Ishikawa (cell line): ENCODE data around the gene EFEMP1.

Source experiments
- CEBPB ChIP-seq: IDR thresholded peaks from 2 replicates; pipeline ENCODE4 v1.6.1; 2012
- CREB1 ChIP-seq: IDR thresholded peaks from 2 replicates; pipeline ENCODE4 v1.6.1; 2012; ENCODE audit warnings: low read depth
- EGR1 ChIP-seq: IDR thresholded peaks from 2 replicates; pipeline ENCODE4 v1.6.1; 2012
- EP300 ChIP-seq: IDR thresholded peaks from 2 replicates; pipeline ENCODE4 v1.6.1; 2012; ENCODE audit warnings: borderline replicate concordance
- FOXM1 ChIP-seq: IDR thresholded peaks from 2 replicates; pipeline ENCODE4 v1.6.1; 2012; ENCODE audit warnings: low read depth, borderline replicate concordance
- NFIC ChIP-seq: IDR thresholded peaks from 2 replicates; pipeline ENCODE4 v1.6.1; 2012
- RAD21 ChIP-seq: IDR thresholded peaks from 2 replicates; pipeline ENCODE4 v1.6.1; 2012; ENCODE audit warnings: low read depth
- TAF1 ChIP-seq: IDR thresholded peaks from 2 replicates; pipeline ENCODE4 v1.6.1; 2012; ENCODE audit warnings: low read depth, mild to moderate bottlenecking
- TCF12 ChIP-seq: IDR thresholded peaks from 2 replicates; pipeline ENCODE4 v1.6.1; 2012; ENCODE audit warnings: low read depth
- TEAD4 ChIP-seq: IDR thresholded peaks from 2 replicates; pipeline ENCODE4 v1.6.1; 2012
- USF1 ChIP-seq: IDR thresholded peaks from 2 replicates; pipeline ENCODE4 v1.6.1; 2012
- YY1 ChIP-seq: IDR thresholded peaks from 2 replicates; pipeline ENCODE4 v1.6.1; 2012; ENCODE audit warnings: low read depth
- ZBTB7A ChIP-seq: IDR thresholded peaks from 2 replicates; pipeline ENCODE4 v1.6.1; 2012; ENCODE audit warnings: low read depth
- TF ChIP-seq, protein P1 (sequence below): IDR thresholded peaks from 2 replicates; pipeline ENCODE4 v1.6.1; 2012
- TF ChIP-seq, protein P2 (sequence below): IDR thresholded peaks from 2 replicates; pipeline ENCODE4 v1.6.1; 2012; ENCODE audit warnings: low read depth, mild to moderate bottlenecking

Gene EFEMP1

DNA sequence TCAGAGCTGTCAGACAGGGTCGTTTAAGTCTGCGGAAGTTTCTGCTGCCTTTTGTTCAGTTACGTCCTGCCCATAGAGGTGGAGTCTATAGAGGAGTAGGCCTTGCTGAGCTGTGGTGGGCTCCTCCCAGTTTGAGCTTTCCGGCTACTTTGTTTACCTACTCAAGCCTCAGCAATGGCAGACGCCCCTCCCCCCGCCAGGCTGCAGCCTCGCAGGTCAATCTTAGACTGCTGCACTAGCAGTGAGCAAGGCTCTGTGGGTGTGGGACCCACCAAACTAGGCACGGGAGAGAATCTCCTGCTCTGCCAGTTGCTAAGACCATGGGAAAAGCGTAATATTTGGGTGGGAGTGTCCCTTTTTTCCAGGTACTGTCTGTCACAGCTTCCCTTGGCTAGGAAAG, 86.5 kb downstream of the EFEMP1 start:
- TF ChIP-seq EGR1 (no peak), CREB1 (no peak), TCF12 (no peak), EP300 (no peak), USF1 (no peak), TEAD4 (no peak), CEBPB (no peak), YY1 (no peak), TAF1 (no peak), ZBTB7A (no peak), NFIC (no peak), RAD21 (no peak), FOXM1 (no peak)
- TF ChIP-seq, protein P1, sequence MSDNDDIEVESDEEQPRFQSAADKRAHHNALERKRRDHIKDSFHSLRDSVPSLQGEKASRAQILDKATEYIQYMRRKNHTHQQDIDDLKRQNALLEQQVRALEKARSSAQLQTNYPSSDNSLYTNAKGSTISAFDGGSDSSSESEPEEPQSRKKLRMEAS, result no peak
- TF ChIP-seq, protein P2, sequence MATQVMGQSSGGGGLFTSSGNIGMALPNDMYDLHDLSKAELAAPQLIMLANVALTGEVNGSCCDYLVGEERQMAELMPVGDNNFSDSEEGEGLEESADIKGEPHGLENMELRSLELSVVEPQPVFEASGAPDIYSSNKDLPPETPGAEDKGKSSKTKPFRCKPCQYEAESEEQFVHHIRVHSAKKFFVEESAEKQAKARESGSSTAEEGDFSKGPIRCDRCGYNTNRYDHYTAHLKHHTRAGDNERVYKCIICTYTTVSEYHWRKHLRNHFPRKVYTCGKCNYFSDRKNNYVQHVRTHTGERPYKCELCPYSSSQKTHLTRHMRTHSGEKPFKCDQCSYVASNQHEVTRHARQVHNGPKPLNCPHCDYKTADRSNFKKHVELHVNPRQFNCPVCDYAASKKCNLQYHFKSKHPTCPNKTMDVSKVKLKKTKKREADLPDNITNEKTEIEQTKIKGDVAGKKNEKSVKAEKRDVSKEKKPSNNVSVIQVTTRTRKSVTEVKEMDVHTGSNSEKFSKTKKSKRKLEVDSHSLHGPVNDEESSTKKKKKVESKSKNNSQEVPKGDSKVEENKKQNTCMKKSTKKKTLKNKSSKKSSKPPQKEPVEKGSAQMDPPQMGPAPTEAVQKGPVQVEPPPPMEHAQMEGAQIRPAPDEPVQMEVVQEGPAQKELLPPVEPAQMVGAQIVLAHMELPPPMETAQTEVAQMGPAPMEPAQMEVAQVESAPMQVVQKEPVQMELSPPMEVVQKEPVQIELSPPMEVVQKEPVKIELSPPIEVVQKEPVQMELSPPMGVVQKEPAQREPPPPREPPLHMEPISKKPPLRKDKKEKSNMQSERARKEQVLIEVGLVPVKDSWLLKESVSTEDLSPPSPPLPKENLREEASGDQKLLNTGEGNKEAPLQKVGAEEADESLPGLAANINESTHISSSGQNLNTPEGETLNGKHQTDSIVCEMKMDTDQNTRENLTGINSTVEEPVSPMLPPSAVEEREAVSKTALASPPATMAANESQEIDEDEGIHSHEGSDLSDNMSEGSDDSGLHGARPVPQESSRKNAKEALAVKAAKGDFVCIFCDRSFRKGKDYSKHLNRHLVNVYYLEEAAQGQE, result no peak

GRCh38 chr2:55827855-55828254, 95.7 kb downstream of the EFEMP1 start:
- TF ChIP-seq CEBPB, result no peak
- TF ChIP-seq, protein P2, result no peak
- no peak for TF ChIP-seq YY1
- TF ChIP-seq TAF1, result no peak
- TF ChIP-seq EP300, result no peak
- TF ChIP-seq TCF12, result no peak
- TF ChIP-seq, protein P1, result no peak
- TF ChIP-seq CREB1, result no peak
- TF ChIP-seq RAD21, result no peak

DNA sequence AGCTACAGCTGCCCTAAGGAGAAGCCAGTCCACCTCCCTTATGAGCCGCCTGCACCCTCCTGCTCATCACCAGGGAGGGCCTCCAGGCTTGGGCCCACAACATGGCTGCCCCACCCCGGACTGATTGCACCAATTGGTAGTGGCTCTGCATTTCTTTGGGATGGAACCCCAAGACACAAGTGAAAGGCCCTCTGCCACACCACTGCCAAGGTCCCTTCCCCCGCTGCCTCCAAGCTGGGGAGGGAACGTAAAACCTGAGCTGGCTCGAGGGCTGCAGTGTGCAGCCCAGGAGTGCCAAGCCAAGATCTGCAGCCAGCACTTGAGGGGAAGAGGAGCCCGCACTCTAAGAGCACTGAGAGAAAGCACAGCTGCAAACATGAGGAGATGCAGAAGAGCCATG, 97.3 kb downstream of the EFEMP1 start:
- TF ChIP-seq EP300, result no peak
- TF ChIP-seq NFIC, result no peak
- TF ChIP-seq, protein P1, result no peak
- TF ChIP-seq CEBPB, result no peak
- TF ChIP-seq RAD21, result no peak
- no peak for TF ChIP-seq USF1
- no peak for TF ChIP-seq TCF12
- TF ChIP-seq YY1, result no peak
- no peak for TF ChIP-seq TEAD4
- TF ChIP-seq EGR1, result no peak
- no peak for TF ChIP-seq CREB1
- TF ChIP-seq, protein P2, result no peak
- no peak for TF ChIP-seq ZBTB7A
- no peak for TF ChIP-seq TAF1
- no peak for TF ChIP-seq FOXM1

DNA sequence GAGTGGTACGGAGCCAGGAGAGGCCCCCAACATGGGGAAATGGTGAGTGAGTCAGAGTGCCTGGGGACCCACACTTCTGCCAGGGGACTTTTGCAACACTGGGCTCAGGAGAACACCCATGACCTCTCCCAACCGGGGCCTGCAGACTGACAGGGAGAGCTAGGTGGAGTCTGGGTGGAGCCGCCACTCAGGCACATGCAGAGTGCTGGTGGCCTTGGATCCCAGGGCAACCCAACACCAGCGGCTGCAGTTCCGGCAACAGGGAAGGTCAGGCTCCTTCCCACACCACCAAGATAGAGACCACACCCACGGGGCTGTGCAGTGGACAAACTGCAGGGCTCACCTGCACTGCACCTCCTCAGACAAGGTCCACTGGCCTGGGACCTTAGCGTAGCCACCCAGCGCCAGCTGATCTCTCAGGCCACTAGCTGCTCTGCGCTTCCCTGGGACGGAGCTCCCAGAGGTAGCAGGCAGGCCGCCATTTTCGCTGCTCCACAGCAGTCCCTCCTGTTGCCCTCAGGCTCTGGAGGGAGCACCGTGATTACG, 99.0 kb downstream of the EFEMP1 start:
- TF ChIP-seq, protein P1, result no peak
- TF ChIP-seq CEBPB, result no peak
- no peak for TF ChIP-seq NFIC
